ENCODE data around the gene IL17RC.

IL17RC gene

DNA sequence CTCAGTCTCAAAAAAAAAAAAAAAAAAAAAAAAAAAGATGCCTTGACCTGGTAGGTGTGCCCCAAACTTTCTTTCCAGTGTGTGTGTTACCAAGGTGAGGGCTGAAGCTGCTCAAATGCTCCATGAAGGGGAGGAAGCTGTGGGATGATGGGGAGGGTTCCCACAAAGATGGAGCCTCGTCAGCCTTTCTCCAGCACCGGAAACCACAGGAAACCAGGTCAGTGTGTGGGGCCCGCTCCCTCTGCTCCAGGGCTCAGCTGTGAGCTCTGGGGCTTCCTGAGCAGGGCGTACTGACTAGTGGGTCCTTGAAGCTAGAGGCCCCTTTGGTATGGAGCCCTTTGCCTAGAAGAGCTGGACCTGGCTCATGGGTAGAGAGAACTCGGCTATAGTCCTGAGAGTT, 14.9 kb upstream of the IL17RC start:
- Mint-ChIP-seq H3K27ac (no peak overlapping the region), H3K4me1 (peaks cover 6% of the 10 kb centered on the region), H3K36me3 (no peaks in the 10 kb centered on the region), H3K4me3 (no peak overlapping the region), H3K27me3 (peaks cover 4% of the 10 kb centered on the region), H3K9me3 (no peaks in the 10 kb centered on the region)
- no peak for DNase-seq (ENCODE audit: low spot score in 2 of 2)
- no peak for ATAC-seq (ENCODE audit: low read depth)

DNA sequence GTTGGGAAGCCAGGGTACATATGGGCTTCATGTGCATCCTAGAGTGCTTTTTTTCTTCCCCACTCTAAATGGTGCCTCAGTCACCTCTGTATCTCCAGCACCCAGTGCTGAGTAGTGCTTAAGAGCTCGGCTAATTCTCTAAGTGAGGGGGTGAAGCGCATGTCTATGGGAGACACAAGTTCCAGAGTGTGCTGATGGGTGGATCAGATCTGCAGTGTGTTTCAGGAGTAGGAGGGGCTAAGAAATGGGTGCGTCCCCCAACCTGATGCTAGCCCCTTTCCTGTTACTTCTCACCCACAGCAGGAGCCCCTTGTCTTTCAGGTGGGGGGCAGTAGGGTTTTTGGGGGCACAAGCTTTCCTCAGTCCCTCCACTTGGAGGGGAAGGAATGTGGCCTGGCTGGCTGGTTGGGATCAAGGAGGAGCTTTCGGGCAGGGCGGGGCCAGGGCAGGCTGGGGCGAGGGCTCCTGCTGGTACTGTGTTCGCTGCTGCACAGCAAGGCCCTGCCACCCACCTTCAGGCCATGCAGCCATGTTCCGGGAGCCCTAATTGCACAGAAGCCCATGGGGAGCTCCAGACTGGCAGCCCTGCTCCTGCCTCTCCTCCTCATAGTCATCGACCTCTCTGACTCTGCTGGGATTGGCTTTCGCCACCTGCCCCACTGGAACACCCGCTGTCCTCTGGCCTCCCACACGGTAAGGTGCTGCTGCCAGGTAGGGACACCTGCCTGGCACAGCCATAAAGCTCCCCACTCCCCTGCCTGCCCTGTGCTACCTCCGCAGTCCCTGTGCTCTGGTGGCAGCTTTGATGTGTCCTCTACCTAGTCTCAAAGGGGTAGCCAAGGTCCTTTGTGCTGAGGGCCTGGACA, 14.3 kb upstream of the IL17RC start, which contains the start of gene IL17RE:
TSS of gene IL17RE (plus strand) at position 477 of the 866 bp plus-strand sequence. CDS start at position 562, 85 bp downstream.
- H3K4me3 Mint-ChIP-seq: no peak within 1 kb of the TSS
- H3K4me1 Mint-ChIP-seq: peaks cover 6% of the 10 kb centered on the region
- peaks cover 4% of the 10 kb centered on the region for H3K27me3 Mint-ChIP-seq
- H3K9me3 Mint-ChIP-seq: no peaks in the 10 kb centered on the region
- DNase-seq (ENCODE audit: low spot score in 2 of 2) (no peak), ATAC-seq (ENCODE audit: low read depth) (no peak)
- H3K36me3 Mint-ChIP-seq: no peaks in the 10 kb centered on the region
- H3K27ac Mint-ChIP-seq: no peak within 1 kb of the TSS

DNA sequence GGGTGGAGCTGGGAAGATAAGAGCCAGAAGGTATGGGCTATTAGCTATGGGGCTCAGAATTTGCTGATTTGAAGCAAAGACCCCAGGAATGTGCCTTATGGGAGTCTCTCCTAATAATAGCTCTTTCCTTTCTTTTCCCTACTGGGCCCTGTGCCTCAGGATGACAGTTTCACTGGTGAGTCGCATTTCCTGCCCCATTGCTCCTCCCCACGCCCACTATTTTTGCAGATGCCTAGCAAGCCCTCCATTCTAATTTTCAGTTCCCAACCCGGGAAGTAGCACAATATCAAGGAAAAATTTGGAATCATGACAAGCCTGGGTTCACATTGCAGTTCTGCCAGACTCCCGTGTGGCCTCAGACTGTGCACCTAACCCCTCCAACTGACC, 13.7 kb upstream of the IL17RC start:
- ATAC-seq (ENCODE audit: low read depth): no peak
- no peaks in the 10 kb centered on the region for H3K9me3 Mint-ChIP-seq
- H3K36me3 Mint-ChIP-seq: no peaks in the 10 kb centered on the region
- H3K27me3 Mint-ChIP-seq: peaks cover 4% of the 10 kb centered on the region
- peaks cover 4% of the 10 kb centered on the region for H3K4me1 Mint-ChIP-seq
- no peak for DNase-seq (ENCODE audit: low spot score in 2 of 2)
- H3K27ac Mint-ChIP-seq: no peak overlapping the region
- no peak overlapping the region for H3K4me3 Mint-ChIP-seq

DNA sequence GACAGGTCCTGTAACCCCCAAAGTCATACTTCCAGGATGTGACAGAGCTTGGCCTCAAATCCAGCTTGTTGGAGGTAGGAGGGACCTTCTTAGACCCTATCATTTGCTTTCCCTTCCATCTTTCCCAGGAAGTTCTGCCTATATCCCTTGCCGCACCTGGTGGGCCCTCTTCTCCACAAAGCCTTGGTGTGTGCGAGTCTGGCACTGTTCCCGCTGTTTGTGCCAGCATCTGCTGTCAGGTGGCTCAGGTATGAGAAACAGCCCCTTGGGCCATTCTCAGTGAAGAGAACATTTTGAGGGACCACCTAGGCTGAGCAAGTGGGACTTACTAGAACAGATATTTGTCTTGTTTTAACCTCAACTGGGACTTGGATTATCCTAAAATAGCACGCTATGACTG, 13.0 kb upstream of the IL17RC start:
- H3K27ac Mint-ChIP-seq: no peak overlapping the region

DNA sequence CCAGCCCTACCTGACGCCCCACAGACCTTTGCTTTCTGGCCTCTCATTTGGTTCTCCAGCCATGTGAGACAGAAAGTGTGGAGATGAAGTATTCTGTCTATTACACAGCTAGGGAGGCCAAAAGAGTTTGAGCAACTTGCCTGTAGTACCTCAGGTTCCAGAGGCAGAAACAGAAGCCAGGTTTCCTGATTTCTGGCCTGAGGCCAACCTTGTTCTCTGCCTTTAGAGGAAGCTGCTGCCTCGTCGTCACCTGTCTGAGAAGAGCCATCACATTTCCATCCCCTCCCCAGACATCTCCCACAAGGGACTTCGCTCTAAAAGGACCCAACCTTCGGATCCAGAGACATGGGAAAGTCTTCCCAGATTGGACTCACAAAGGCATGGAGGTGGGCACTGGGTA, 10.4 kb upstream of the IL17RC start:
- no peak overlapping the region for H3K4me3 Mint-ChIP-seq
- DNase-seq (ENCODE audit: low spot score in 2 of 2) (no peak), ATAC-seq (ENCODE audit: low read depth) (no peak)
- no peaks in the 10 kb centered on the region for H3K36me3 Mint-ChIP-seq
- no peak overlapping the region for H3K27ac Mint-ChIP-seq
- no peaks in the 10 kb centered on the region for H3K9me3 Mint-ChIP-seq
- no peaks in the 10 kb centered on the region for H3K4me1 Mint-ChIP-seq
- H3K27me3 Mint-ChIP-seq: peaks cover 4% of the 10 kb centered on the region

More for the DNA sequence above, 13.0 kb upstream of the IL17RC start:
- Mint-ChIP-seq H3K9me3 (no peaks in the 10 kb centered on the region), H3K4me3 (no peak overlapping the region), H3K4me1 (peaks cover 3% of the 10 kb centered on the region), H3K27me3 (peaks cover 4% of the 10 kb centered on the region), H3K36me3 (no peaks in the 10 kb centered on the region)
- ATAC-seq (ENCODE audit: low read depth): no peak
- DNase-seq (ENCODE audit: low spot score in 2 of 2): no peak

DNA sequence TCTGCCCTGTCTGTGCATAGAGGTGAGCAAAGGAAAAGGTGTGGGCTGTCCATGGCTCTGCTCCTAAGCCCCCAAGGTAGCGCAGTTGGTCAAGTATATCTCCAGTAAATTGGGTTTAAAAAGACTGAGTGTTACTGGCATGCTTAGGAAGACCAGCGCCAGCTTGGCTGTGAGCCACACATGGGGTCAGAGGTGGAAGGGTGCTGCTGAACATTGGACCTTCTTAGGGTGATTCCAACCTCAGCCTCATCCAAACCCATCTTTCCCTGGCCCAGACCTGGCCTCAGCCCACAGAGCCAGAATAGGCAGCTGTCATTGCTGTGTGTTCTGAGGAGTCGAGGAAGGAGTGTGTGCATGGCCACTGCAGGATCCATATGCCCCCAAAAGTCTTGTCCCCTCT, 8.6 kb upstream of the IL17RC start:
- ATAC-seq (ENCODE audit: low read depth): no peak
- Mint-ChIP-seq H3K27me3 (peaks cover 8% of the 10 kb centered on the region), H3K27ac (no peak overlapping the region), H3K4me3 (no peak overlapping the region), H3K9me3 (no peaks in the 10 kb centered on the region), H3K36me3 (no peaks in the 10 kb centered on the region), H3K4me1 (no peaks in the 10 kb centered on the region)
- no peak for DNase-seq (ENCODE audit: low spot score in 2 of 2)

DNA sequence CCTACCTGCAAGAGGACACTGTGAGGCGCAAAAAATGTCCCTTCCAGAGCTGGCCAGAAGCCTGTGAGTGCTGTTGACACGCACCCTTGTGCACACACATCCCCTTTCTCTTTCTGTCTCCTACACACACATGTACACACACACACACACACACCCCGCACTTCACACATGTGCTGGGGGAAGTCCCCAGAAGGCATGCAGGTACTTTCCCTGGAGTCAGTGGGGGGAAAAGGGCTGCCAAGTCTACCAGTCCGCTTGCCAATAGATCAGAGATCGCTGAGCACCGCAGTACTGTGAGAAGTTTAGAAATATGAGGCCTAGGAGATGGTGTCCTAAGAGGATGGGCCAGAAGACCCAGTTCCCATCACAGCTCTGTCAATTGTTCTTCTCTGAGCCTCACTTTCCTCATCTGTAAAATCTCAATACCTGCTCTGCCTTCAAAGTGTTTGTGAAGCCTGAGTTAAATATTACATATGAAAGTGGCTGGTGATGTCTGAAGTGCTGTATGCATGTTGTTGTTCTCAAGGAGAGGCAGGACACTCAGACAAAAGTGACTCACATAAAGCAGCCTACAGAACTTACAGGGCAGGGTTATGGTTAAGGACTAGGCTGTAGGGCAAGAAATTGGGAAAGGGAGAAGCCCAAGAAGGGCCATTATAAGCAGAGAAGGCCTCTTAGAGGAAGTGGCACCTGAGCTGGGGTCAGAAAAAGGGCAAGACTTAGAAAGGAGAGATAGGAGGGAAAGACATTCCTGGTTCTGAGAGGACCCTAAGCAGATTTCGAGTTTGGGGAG, 7.5 kb upstream of the IL17RC start:
- Mint-ChIP-seq H3K9me3 (no peaks in the 10 kb centered on the region), H3K36me3 (no peaks in the 10 kb centered on the region), H3K27ac (no peak overlapping the region), H3K4me1 (no peaks in the 10 kb centered on the region), H3K4me3 (no peak overlapping the region), H3K27me3 (peaks cover 5% of the 10 kb centered on the region)
- ATAC-seq (ENCODE audit: low read depth) (peak; percentile 37), DNase-seq (ENCODE audit: low spot score in 2 of 2) (no peak)

DNA sequence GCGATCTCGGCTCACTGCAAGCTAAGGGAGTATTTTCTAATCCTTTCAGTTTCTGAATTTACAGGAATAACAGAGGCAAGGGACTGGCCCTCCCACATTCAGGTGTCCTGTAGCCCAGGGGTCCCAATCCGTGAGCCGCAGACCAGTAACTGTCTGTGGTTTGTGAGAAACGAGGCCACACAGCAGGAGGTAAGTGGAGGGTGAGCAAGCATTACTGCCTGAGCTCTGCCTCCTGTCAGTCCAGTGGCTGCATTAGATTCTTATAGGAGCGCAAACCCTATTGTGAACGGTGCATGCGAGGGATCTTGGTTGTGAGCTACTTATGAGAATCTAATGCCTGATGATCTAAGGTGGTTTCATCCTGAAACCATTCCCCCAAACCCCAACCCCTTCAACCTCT, 5.0 kb upstream of the IL17RC start:
- H3K9me3 Mint-ChIP-seq: no peaks in the 10 kb centered on the region
- H3K4me3 Mint-ChIP-seq: no peak overlapping the region
- no peaks in the 10 kb centered on the region for H3K36me3 Mint-ChIP-seq
- DNase-seq (ENCODE audit: low spot score in 2 of 2) (no peak), ATAC-seq (ENCODE audit: low read depth) (no peak)
- no peak overlapping the region for H3K27ac Mint-ChIP-seq
- peaks cover 3% of the 10 kb centered on the region for H3K27me3 Mint-ChIP-seq
- peaks cover 9% of the 10 kb centered on the region for H3K4me1 Mint-ChIP-seq

DNA sequence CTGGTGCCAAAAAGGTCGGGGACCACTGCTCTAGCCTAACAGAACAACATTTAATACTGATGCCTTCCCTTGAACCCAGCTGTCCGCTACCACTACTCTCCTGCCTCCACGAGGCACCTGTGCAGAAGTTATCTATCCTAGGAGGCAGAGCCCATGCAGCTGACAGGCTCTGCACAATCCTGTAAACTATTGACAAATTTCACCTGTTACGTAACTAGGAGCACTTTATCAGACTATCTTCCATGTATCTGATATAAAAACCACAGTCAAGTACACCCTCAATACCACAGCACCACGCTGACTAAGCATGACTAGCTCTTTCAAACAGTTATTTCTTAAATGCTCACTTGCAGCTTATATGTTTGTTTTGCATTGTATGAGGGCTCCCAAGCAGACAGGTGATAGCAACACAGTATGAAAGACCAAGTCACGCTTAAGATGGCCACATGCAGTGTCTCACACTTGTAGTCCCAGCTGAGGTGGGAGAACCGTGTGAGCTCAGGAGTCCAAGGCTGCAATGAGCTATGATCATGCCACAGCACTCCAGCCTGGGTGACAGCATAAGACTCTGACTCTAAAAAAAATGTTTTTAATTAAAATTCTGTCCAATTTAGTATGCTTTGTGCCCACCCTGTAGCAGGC, 4.5 kb upstream of the IL17RC start:
- H3K27ac Mint-ChIP-seq: no peak overlapping the region
- ATAC-seq (ENCODE audit: low read depth) (no peak), DNase-seq (ENCODE audit: low spot score in 2 of 2) (no peak)
- no peaks in the 10 kb centered on the region for H3K36me3 Mint-ChIP-seq
- H3K9me3 Mint-ChIP-seq: no peaks in the 10 kb centered on the region
- no peak overlapping the region for H3K4me3 Mint-ChIP-seq
- H3K4me1 Mint-ChIP-seq: peaks cover 9% of the 10 kb centered on the region
- H3K27me3 Mint-ChIP-seq: peaks cover 3% of the 10 kb centered on the region

DNA sequence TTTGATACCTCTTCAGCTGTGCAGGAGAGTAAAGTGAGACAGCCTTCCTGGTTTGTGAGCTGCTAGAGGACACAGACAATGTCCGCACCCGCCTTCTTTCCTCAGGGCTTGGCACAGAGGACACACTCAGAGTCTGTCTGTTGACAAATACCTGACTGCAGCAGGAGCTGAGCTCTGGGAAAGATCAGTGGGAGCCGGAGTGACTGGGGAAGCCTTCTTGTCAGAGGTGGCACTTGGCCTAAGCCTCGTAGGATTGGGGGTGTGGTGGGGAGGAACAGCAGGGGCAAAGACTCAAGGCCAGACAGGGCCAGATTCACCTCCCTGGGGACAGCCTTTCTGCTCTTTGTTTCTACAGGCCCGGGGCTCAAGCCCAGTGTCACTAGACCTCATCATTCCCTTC, 3.3 kb upstream of the IL17RC start:
- H3K27ac Mint-ChIP-seq: no peak overlapping the region
- H3K27me3 Mint-ChIP-seq: peaks cover 3% of the 10 kb centered on the region
- ATAC-seq (ENCODE audit: low read depth) (no peak), DNase-seq (ENCODE audit: low spot score in 2 of 2) (no peak)
- no peak overlapping the region for H3K4me3 Mint-ChIP-seq
- no peaks in the 10 kb centered on the region for H3K36me3 Mint-ChIP-seq
- no peaks in the 10 kb centered on the region for H3K9me3 Mint-ChIP-seq
- H3K4me1 Mint-ChIP-seq: peaks cover 9% of the 10 kb centered on the region

DNA sequence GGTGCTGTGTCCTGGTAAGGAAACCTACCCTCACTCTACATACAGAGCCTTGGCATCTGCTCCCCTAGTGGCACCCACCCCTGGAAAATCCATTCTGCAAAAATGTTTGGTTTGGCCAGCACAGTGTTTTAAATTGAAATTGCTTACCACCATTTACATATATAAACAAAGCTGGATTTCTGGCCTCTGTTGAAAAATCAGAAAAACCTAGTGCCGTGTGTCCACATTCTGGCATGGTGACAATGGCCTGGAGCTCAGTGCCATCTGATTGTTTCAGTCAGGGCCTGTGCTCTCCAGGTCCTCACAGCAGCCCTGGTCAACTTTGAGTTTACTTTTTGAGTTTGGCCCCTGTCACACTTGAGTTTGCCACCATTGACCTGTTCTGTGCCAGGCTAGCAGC, 2.9 kb upstream of the IL17RC start:
- Mint-ChIP-seq H3K36me3 (no peaks in the 10 kb centered on the region), H3K4me3 (no peak overlapping the region), H3K4me1 (peaks cover 9% of the 10 kb centered on the region), H3K27ac (no peak overlapping the region), H3K27me3 (peaks cover 3% of the 10 kb centered on the region), H3K9me3 (no peaks in the 10 kb centered on the region)
- no peak for DNase-seq (ENCODE audit: low spot score in 2 of 2)
- no peak for ATAC-seq (ENCODE audit: low read depth)

DNA sequence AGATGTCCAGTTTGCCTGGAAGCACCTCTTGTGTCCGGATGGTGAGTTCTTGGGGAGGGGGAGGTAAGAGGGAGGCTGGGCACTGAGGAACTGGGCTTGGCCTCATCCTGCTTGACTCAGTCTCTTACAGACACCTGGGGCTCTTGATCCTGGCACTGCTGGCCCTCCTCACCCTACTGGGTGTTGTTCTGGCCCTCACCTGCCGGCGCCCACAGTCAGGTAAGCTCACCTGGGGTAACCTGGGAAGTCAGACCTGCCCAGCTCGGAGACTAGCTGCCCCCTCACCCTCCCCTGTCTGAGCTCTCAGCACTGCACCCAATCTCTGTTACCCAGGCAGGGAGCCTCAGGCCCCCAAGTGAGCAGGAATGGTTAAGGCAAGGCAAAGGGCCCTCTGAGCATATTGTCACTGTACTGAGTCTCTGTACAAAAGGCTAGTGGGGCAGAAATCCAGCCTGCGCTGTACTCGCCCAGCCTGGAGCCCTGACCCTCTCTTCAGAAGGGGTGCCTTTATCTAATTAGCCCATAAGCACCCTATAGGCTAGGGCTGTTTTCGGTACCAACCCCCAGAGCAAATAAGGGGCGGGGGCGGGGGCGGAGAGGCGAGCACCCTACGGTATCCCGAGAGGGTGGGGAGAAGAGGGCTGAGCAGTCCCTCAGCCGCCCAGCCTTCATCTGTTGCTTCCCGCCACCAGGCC, 2.2 kb upstream of the IL17RC start:
- ATAC-seq (ENCODE audit: low read depth) (peak; percentile 11), DNase-seq (ENCODE audit: low spot score in 2 of 2) (no peak)
- Mint-ChIP-seq H3K27me3 (peaks cover 3% of the 10 kb centered on the region), H3K4me3 (peak overlapping the region; percentile 77), H3K4me1 (peaks cover 9% of the 10 kb centered on the region), H3K9me3 (no peaks in the 10 kb centered on the region), H3K36me3 (no peaks in the 10 kb centered on the region), H3K27ac (no peak overlapping the region)

DNA sequence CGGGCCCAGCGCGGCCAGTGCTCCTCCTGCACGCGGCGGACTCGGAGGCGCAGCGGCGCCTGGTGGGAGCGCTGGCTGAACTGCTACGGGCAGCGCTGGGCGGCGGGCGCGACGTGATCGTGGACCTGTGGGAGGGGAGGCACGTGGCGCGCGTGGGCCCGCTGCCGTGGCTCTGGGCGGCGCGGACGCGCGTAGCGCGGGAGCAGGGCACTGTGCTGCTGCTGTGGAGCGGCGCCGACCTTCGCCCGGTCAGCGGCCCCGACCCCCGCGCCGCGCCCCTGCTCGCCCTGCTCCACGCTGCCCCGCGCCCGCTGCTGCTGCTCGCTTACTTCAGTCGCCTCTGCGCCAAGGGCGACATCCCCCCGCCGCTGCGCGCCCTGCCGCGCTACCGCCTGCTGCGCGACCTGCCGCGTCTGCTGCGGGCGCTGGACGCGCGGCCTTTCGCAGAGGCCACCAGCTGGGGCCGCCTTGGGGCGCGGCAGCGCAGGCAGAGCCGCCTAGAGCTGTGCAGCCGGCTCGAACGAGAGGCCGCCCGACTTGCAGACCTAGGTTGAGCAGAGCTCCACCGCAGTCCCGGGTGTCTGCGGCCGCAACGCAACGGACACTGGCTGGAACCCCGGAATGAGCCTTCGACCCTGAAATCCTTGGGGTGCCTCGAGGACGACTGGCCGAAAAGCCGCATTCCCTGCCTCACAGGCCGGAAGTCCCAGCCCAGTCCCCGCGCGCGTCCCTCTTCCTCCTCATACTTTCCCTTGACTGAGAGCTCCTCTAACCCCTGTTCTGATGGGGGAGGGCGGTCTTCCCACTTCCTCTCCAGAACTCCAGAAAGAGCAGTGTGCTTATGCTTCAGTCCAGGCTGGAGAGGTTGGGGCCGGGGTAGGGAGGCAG, 1.4 kb upstream of the IL17RC start:
- Mint-ChIP-seq H3K4me1 (peaks cover 9% of the 10 kb centered on the region), H3K27ac (no peak overlapping the region), H3K4me3 (peak overlapping the region; percentile 77), H3K27me3 (peaks cover 3% of the 10 kb centered on the region), H3K9me3 (no peaks in the 10 kb centered on the region), H3K36me3 (no peaks in the 10 kb centered on the region)
- DNase-seq (ENCODE audit: low spot score in 2 of 2) (peak in 1 of 2 donors; percentile 25), ATAC-seq (ENCODE audit: low read depth) (peak; percentile 64)

All from memory B cell (primary cell).